HG02642 (cell line): ENCODE data around the gene HOXC5.

ENCODE experiments used
- ATAC-seq: cut with Tn5 transposase; IDR thresholded peaks from one replicate; pipeline ENCODE4 v1.9.1; 2021; ENCODE audit warnings: mild to moderate bottlenecking; ENCODE audit not compliant: unreplicated experiment, poor library complexity

Gene HOXC5

DNA sequence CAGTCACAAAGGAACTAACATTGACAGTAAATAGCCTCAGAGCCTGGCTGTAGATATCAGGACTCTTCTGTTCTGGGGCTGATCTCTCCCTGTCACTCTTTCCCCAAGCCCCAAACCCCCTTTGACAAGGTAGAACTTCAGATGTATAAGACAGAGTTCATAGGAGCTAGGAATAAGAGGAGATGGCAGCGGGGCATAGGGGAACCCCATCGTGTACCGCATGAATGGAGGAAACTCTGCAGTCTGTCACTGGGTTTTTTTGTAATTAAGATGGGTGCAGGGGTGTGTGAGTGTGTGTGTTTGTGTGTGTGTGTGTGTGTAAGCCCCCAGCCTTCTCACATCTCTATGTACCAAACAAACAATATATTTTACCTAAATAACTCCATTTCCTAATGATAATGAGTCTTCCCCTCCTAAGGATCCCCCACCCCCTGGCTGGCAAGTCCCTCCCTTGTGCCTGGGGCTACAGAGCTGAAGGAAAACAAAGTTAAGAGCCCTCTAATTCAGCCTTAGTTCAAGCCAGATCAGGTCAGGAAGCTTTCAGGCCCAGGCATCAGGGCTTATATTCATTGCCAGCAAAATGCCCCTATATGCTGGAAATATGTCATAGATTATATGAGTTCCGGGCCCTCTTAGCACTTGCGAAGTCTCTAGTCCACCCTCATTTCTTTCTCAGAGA lies 11.7 kb downstream of the HOXC5 start:
- ATAC-seq: no peak

DNA sequence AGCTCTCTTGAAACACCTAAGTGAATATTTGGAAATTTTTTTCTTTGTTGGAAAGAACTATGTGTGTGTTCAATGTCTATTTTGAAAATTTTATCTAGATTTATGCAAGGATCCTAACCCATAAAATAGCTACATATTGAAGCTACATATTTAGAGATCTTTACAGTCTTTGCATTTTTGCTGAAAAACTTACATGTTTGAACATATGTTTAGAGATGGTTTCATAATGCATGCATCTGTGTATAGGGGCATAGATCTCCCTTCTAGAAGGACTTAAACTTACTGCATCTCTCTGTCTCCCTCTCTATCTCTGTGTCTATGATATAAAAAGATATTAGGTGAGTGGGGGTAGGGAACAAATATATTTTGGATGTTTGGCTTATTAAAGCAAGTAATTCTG lies 12.6 kb downstream of the HOXC5 start:
- no peak for ATAC-seq

DNA sequence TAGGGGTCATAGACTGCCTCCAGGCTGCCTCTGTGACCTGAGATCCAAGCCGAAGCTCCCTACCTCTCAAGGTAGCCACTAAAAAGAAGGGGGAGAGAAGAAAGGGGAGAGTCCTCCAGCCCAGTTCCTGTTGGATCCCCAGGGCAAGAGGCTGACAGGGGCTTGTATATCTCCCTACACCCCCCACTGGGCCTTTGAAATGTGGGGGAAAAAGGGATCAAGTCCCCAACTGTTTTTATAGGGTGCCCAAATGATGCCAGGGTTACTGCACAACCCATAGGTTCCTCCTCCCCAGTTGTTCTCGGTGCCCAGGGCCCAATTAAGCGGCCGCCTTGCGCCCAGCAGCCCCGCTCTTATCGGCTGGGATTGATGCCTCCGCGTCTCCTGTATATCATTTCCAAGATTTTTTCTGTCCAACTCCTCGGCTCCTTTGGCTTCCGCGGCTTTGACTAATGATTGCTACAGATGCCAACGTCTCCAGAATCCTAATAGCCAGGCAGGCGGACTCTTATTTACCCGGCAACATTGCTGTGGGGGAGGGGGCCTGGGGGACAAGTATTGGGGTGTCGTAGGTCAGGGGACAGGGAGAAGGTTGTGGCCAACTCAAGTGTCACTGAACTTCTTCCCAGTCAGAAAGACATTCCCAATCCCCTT lies 13.1 kb downstream of the HOXC5 start:
- ATAC-seq: no peak

DNA sequence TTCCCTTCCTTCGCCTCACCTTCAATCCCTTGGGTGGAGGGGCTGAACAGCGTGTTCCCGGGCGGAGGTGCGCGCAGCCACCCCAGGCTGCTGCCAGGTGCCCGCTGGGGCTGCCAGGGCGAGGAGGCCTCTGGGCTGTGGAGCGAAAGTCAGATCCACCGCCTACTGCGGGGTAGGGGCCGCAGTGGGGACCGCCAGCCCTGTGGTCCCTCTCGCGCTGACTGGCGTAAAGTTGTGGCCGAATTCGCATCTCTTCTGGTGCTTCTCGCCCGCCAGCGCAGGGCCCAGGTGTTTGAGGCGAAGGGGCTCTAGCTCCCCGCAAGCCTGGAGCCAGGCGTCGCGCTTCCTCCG lies 13.9 kb downstream of the HOXC5 start:
- no peak for ATAC-seq

DNA sequence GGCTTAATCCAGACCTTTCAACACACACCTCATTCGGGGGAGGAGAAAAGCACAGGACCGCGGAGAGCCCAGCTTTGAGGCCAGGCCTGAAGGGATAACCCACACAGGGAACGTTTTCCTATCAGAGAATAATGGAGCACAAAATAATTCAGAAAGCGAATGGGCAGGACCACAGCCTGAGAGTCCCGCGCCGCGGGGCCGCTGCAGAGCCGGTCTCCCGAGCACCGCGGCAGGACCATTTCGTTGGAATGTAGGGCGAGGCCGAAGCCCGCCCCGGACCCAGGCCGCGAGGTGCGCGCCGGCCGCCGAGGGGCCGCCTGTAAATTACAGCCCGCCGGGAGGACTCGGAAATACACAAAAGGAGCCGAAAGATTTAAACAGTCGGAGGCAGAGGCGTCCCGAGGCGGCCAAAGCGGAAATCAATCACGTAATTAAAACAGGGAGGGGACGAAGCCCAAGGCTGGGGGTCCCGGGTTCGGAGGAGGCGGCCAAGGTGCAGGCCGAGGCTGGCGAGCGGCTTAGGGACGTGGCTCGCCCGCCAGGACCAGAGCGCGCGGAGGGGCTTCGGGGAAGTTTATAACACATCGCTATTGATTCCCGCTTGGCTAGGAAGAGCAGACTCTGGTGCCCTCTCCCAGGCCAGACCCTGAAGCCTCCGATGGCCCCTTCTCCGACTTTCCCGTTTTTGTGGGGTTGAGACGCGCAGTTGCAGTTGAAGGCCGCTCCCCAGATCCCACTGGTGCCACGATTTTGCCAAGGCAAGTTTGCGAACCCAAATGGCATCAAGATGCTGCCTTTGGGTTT lies 14.5 kb downstream of the HOXC5 start:
- ATAC-seq: no peak

DNA sequence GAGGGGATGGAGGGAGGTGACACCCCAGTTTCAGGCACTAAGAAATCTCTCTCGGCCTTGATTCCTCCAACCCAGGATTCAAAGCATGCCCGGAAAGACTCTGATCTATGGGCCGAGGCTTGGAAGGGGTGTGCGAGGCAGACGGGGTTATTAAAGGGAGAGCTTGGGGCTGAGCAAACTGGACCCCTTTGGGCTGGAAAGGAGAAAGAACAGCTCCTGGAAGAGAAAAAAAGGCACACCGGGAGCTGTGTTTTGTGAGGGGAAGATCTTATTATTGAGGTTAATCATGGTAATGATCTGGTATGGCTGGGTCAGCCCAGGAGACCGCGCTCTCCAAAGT lies 15.1 kb downstream of the HOXC5 start:
- ATAC-seq: no peak

DNA sequence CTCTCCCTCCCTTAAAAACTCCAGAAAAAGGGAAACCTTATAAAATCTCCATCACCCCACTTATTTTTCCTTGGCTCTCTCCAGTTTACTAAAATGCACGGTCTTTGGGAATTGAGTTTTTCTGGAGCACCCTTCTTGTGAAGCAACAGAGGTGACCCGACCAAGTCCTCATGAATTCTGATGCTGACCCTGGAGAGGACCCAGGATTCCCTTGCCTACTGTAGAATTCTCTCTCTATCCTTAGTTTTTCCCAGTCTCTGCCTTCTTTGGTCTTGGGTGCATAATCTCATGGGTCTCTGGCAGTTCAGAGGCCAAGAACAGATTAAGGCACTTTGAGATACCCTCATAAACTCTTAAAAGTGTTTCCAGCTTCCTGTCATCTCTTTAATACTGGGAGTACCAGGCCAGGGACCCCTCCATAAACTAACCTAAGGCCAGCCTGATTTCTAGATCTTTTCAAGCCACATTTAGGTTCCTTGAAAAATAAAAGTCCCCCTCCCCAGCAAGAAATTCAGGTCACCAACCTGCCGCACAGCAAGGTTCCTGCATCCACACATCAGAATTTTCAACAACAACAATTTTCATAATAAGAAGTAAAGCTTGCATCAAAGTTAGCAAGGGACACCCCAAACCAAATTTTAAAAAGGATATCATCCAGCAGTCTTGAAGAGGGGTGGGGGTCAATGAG lies 15.7 kb downstream of the HOXC5 start:
- no peak for ATAC-seq

DNA sequence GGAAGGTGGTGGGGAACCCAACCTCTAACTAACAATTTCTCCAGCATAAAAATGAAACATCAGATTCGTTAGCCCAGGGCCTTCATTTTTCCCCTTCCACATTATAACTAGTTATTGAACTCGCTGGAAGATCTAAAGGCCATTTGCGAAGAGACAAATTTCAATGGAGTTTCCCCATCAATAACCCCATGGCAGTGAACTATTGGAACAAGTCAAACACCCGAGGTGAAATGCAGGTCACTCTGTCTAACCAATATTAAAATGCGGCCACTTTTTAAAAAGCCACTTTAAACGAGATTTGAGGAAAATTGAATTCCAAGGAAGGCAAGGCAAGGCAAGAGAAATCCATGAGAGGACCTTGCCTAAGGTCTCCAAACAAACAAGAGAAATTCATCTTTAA lies 16.3 kb downstream of the HOXC5 start:
- no peak for ATAC-seq

DNA sequence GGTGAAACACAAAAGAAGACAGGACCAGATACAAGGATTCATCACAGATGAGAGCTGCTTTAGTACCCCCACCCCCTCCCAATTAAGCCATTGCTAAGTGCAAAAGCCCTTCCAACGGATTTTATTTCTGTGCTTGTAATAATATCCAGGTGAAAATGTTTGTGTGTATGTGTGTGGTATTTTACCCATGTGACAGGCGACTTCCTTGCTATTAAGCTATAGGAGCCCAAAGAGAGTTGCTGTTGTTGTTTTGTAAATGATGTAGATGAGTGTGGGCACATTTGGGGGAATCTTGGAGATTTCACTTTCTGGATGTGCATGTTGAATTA lies 17.6 kb downstream of the HOXC5 start:
- no peak for ATAC-seq

DNA sequence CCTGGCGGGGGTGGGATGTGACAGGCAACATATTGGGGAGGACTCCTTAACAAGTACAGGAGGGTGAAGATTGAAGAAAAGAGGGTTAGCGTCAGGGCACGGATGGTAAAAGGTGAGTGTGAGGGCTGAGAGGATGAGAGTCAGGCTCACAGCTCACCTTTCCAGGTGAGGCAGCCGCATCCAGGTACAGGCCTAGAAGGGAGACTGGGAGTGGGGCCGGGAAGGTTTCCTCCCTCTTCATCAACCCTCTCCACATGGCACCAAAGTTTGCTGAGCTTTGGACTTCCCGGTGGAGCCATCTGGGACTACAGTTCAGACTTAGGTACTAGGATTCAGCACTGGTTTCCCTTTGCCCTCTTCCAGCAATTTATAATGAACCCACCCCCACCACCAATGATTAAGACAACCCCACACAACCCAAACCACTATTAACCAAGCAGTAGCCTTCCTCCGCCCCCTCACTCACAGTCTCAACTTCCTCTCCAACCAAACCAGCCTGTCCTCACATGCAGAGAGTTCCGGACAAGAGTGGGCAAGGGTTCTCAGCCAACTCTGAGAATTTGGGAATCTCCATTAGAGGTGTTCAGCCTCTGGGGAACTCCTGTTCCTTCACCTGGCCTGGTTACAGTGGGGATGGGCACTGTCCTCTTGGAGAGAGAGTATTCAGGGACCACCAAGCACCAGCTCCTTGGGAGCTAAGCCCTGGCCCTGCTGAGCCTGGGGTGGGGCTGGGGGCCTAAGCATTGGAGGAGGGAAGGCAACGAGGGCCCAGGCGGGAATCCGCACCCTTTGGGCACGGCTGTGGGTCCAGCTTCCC lies 18.4 kb downstream of the HOXC5 start:
- ATAC-seq: no peak

DNA sequence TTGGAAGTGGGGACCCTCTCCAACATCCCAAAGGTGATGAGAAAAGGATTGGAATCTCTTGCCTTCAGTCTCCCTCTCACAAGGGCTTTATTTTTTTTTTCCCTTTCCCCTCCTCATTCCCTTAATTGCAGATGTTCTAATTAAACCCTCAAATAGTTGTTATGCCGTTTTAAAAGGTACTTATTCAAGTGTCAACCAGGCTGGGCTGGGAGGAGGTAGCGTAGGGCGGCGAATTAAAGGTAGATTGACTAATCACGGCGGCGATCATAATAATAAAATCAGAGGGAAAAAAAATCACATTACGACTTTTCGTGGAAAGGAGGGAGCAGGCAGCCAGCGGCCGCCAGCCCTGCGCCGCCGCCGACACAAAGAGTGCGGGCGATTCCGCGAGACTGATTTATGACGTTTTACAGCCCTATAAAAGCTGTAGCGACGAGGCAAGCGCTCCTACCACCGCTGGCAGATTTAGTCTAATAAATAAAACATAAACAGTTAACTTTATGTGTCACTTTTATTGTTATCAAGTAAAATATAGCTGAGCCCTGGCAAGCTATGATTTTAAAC lies 19.1 kb downstream of the HOXC5 start:
- no peak for ATAC-seq

DNA sequence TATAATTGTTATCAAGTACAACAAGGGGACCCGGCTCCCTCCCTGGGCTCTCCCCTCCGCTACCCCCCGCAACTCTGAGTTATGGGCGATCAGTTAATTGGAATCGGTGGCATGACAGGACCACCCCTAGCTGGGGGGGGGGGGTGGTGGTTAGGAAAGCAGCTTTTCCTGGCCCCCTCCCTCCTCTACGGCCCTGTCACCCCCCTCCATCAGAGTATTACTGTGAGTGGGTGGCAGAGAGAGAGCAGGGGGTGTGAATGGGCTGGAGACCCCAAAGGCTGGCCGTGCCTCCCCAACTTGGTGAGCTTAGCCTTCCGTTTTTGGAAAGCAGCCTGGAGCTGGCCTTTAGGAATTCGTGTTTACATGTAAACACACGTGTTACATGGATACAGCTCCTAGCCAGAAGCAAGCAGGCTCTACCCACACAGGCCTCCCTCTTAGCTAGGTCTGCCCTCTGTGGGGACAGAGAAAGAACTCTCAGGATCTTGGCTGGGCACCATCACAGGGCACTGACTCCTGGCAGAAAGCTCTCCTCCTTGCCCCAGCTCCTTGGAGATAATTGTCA lies 19.7 kb downstream of the HOXC5 start:
- peak; percentile 22 for ATAC-seq

DNA sequence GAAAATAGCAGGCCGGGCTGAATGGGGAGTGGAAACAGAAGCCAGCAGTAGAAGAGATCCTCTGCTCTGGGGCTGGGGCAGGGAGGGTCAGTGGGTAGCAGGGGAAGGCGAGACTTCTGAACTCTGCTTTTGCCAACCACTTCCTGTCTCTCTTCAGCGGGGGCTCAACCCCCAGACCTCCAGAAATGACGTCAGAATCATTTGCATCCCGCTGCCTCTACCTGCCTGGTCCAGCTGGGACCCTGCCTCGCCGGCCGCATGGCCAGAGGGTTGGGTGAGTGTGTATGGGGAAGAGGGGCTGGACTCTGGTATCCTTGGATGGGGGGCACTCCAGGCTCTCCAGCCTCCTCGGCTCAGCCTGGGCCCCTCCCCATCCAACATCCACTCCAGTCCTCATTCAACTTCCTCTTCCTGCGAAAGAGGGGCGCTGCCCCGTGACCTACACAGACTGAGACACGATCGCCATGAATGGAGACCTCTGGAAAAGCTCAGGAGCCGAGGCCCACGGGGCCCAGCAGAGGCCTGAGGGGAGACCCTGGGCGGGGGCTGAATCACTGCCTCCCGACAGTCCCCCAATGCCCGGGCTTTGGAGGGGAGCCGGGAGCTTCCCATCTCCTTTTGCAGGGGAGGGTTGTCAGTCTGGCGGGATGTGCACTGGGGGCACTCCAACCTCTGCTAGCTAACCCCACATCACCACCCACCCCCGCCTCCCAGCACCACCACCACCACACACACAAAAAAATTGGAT lies 20.3 kb downstream of the HOXC5 start:
- peak; percentile 69 for ATAC-seq

DNA sequence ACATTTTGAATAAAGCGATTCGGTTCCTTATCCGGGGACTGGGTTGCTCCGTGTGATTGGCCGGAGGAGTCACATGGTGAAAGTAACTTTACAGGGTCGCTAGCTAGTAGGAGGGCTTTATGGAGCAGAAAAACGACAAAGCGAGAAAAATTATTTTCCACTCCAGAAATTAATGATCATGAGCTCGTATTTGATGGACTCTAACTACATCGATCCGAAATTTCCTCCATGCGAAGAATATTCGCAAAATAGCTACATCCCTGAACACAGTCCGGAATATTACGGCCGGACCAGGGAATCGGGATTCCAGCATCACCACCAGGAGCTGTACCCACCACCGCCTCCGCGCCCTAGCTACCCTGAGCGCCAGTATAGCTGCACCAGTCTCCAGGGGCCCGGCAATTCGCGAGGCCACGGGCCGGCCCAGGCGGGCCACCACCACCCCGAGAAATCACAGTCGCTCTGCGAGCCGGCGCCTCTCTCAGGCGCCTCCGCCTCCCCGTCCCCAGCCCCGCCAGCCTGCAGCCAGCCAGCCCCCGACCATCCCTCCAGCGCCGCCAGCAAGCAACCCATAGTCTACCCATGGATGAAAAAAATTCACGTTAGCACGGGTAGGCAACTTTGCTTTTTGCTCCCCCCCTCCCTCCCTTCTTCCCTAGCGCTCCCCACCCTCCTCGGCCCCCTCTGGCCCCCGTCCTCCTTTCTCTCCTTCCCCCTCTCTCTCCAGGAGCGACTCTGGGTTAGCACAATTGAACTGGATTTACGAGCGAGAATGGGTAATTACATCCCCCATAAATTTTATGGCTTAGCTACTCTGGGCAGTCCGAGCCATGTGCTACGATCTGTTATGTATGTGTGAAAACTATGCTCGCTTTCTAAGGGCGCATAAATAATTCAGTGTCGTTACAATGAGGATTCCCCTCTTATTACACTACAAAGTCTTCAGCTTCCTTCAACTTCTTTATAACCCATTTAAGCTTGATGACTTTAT lies 21.2 kb downstream of the HOXC5 start, which contains the start of gene HOXC4:
Gene HOXC4, plus strand, starts transcription at position 85 of the 991 bp plus-strand sequence. Its CDS starts 88 bp downstream, at position 173.
- peak; percentile 49 for ATAC-seq

DNA sequence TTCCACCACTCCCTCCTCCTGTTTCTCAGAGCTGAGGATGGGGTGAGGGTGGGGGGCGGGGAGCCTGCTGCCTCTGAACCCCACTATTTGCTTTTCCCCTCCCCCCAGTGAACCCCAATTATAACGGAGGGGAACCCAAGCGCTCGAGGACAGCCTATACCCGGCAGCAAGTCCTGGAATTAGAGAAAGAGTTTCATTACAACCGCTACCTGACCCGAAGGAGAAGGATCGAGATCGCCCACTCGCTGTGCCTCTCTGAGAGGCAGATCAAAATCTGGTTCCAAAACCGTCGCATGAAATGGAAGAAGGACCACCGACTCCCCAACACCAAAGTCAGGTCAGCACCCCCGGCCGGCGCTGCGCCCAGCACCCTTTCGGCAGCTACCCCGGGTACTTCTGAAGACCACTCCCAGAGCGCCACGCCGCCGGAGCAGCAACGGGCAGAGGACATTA lies 21.9 kb downstream of the HOXC5 start:
- ATAC-seq: no peak

DNA sequence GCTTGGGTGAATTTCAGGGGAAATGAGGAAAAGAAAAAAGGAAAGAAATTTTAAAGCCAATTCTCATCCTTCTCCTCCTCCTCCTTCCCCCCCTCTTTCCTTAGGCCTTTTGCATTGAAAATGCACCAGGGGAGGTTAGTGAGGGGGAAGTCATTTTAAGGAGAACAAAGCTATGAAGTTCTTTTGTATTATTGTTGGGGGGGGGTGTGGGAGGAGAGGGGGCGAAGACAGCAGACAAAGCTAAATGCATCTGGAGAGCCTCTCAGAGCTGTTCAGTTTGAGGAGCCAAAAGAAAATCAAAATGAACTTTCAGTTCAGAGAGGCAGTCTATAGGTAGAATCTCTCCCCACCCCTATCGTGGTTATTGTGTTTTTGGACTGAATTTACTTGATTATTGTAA lies 22.7 kb downstream of the HOXC5 start:
- ATAC-seq: no peak

DNA sequence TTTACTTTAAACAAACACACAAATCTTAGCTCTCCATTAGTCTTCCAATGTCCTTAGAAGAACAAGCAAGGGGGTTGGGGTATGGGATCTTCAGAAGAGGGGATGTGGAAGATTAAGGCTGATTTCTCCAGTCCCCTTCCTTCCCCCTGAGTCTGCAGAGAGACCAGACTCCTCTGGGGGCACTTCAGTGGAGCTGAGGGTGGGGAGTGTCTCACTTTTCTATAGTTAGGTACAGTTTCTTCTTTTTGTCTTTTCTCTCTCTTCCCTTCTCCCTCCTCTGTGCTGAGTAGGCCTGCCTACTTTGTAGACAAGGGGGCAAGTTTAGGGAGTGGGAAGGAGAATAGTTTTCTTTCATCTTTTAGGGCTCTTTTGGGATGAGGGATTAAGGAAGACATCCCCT lies 23.3 kb downstream of the HOXC5 start:
- ATAC-seq: no peak
